Measurements from ENCODE around the gene MED12. TPM values are rescaled to one million over a fixed set of nuclear protein-coding genes. Genes with fewer than 3 reads are reported as not detected.

Gene MED12
- total and polyA plus RNA-seq, 10 of the 15 experiments (the other 5 are each of a cell fraction or from before 2014, with no cell fraction given): 0.68 to 28.5 (median 13.7) TPM

DNA sequence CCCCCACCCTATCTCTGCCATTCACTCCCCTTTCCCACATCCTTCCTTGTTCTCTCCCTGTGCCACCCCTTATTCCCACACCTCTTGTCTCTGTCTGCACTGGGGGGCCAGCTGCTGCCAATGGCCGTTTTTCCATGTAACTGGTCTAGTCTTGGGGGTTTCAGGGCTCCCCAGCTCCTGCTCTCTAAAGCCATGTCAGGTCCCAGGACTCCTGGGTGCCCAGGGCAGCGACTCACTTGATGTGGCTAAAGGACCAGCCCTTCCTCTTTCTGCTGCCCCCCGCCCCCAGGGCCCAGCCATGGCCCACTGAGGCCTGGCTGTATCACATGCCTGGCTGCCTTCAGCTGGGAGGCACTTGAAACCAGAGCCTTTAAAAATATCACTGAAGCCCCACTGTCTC is 36.2 kb downstream of the MED12 start (continued):
- TF ChIP-seq, protein P1, sequence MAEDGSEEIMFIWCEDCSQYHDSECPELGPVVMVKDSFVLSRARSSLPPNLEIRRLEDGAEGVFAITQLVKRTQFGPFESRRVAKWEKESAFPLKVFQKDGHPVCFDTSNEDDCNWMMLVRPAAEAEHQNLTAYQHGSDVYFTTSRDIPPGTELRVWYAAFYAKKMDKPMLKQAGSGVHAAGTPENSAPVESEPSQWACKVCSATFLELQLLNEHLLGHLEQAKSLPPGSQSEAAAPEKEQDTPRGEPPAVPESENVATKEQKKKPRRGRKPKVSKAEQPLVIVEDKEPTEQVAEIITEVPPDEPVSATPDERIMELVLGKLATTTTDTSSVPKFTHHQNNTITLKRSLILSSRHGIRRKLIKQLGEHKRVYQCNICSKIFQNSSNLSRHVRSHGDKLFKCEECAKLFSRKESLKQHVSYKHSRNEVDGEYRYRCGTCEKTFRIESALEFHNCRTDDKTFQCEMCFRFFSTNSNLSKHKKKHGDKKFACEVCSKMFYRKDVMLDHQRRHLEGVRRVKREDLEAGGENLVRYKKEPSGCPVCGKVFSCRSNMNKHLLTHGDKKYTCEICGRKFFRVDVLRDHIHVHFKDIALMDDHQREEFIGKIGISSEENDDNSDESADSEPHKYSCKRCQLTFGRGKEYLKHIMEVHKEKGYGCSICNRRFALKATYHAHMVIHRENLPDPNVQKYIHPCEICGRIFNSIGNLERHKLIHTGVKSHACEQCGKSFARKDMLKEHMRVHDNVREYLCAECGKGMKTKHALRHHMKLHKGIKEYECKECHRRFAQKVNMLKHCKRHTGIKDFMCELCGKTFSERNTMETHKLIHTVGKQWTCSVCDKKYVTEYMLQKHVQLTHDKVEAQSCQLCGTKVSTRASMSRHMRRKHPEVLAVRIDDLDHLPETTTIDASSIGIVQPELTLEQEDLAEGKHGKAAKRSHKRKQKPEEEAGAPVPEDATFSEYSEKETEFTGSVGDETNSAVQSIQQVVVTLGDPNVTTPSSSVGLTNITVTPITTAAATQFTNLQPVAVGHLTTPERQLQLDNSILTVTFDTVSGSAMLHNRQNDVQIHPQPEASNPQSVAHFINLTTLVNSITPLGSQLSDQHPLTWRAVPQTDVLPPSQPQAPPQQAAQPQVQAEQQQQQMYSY (CRISPR knock-in tag; IDR thresholded peaks at IDR 0.05): no peak
- TF ChIP-seq, protein P2, sequence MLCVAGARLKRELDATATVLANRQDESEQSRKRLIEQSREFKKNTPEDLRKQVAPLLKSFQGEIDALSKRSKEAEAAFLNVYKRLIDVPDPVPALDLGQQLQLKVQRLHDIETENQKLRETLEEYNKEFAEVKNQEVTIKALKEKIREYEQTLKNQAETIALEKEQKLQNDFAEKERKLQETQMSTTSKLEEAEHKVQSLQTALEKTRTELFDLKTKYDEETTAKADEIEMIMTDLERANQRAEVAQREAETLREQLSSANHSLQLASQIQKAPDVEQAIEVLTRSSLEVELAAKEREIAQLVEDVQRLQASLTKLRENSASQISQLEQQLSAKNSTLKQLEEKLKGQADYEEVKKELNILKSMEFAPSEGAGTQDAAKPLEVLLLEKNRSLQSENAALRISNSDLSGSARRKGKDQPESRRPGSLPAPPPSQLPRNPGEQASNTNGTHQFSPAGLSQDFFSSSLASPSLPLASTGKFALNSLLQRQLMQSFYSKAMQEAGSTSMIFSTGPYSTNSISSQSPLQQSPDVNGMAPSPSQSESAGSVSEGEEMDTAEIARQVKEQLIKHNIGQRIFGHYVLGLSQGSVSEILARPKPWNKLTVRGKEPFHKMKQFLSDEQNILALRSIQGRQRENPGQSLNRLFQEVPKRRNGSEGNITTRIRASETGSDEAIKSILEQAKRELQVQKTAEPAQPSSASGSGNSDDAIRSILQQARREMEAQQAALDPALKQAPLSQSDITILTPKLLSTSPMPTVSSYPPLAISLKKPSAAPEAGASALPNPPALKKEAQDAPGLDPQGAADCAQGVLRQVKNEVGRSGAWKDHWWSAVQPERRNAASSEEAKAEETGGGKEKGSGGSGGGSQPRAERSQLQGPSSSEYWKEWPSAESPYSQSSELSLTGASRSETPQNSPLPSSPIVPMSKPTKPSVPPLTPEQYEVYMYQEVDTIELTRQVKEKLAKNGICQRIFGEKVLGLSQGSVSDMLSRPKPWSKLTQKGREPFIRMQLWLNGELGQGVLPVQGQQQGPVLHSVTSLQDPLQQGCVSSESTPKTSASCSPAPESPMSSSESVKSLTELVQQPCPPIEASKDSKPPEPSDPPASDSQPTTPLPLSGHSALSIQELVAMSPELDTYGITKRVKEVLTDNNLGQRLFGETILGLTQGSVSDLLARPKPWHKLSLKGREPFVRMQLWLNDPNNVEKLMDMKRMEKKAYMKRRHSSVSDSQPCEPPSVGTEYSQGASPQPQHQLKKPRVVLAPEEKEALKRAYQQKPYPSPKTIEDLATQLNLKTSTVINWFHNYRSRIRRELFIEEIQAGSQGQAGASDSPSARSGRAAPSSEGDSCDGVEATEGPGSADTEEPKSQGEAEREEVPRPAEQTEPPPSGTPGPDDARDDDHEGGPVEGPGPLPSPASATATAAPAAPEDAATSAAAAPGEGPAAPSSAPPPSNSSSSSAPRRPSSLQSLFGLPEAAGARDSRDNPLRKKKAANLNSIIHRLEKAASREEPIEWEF (IDR thresholded peaks at IDR 0.05; ENCODE audit: insufficient replicate concordance, low read depth, low read length): no peak

DNA sequence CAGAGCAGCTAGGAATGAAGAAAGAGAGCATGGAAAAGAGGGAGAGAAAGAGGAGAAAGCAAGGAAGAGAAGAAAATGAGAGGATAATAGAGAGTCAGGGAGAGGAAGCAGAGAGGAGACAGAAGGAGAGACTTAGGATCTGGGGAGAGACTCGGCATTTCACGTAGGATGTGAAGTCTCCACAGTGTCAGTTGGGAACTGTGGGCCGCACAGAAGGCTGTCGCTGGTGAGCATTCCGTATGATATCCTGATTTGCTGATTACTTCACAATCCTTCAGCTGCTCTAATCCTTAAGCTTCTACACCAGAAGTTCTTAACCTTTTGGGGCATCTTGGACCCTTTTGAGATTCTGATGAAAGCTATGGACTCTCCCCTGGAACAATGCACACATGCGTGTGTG is 40.2 kb downstream of the MED12 start:
- Histone ChIP-seq H3K27ac (ENCODE audit: control insufficient read depth, insufficient read depth) (no peak overlapping the region), H3K36me3 (ENCODE audit: control insufficient read depth in 2 of 2, insufficient read depth in 2 of 2, low read length in 1 of 2) (no peaks in the 10 kb centered on the region; a peak in 2 of 4 replicates), H3K79me2 (ENCODE audit: control insufficient read depth, insufficient read depth, low read length) (no peaks in the 10 kb centered on the region), H3K4me3 (no peak overlapping the region), H4K20me1 (ENCODE audit: control insufficient read depth, insufficient read depth) (no peaks in the 10 kb centered on the region), H2AFZ (ENCODE audit: control insufficient read depth, low read depth, low read length) (no peak overlapping the region), H3K4me2 (ENCODE audit: control insufficient read depth, insufficient read depth) (no peak overlapping the region), H3K9ac (ENCODE audit: control insufficient read depth, insufficient read depth, low read length) (no peak overlapping the region), H3K4me1 (ENCODE audit: control insufficient read depth, insufficient read depth, low read length) (no peaks in the 10 kb centered on the region), H3K27me3 (replicated peaks in 1 of 2; ENCODE audit: control insufficient read depth in 2 of 2, insufficient read depth in 2 of 2, low read length in 1 of 2) (no peaks in the 10 kb centered on the region), H3K9me3 (replicated peaks; ENCODE audit: control insufficient read depth, insufficient read depth, low read length) (no peaks in the 10 kb centered on the region)
- no peak for DNase-seq (ENCODE audit: low read depth, low spot score)
- no peak for ATAC-seq
- WGBS (ENCODE audit: insufficient coverage, insufficient replicate concordance, low lambda C conversion rate, missing lambda C conversion rate): 84% methylated on average over 6 of the region's 6 CpGs
- ChIA-PET POLR2A (no interaction called here), RAD21 (ENCODE audit: unreplicated experiment) (no interaction called here), SMC1A (ENCODE audit: uncharacterized antibody, unreplicated experiment) (no interaction called here), CTCF (no interaction called here)
- intact Hi-C loops (cut with micrococcal nuclease; ENCODE audit: unreplicated experiment) (no loop called here), in situ Hi-C loops (cut with MboI) (no loop called here)
- no peak for FAIRE-seq
- no TSS peak for BruUV-seq (replicated peaks)
- TF ChIP-seq CBX5 (IDR thresholded peaks at IDR 0.05; ENCODE audit: low read depth) (no peak), SMAD1 (IDR thresholded peaks at IDR 0.05; ENCODE audit: low read depth, partially characterized antibody) (no peak), CHD1 (IDR thresholded peaks at IDR 0.05; ENCODE audit: low read depth, low read length) (no peak), JUND (IDR thresholded peaks at IDR 0.05; ENCODE audit: low read depth, low read length) (no peak)
- TF ChIP-seq, protein P3, sequence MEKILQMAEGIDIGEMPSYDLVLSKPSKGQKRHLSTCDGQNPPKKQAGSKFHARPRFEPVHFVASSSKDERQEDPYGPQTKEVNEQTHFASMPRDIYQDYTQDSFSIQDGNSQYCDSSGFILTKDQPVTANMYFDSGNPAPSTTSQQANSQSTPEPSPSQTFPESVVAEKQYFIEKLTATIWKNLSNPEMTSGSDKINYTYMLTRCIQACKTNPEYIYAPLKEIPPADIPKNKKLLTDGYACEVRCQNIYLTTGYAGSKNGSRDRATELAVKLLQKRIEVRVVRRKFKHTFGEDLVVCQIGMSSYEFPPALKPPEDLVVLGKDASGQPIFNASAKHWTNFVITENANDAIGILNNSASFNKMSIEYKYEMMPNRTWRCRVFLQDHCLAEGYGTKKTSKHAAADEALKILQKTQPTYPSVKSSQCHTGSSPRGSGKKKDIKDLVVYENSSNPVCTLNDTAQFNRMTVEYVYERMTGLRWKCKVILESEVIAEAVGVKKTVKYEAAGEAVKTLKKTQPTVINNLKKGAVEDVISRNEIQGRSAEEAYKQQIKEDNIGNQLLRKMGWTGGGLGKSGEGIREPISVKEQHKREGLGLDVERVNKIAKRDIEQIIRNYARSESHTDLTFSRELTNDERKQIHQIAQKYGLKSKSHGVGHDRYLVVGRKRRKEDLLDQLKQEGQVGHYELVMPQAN (conservative IDR thresholded peaks at IDR 0.05): no peak
- TF ChIP-seq, protein P4, sequence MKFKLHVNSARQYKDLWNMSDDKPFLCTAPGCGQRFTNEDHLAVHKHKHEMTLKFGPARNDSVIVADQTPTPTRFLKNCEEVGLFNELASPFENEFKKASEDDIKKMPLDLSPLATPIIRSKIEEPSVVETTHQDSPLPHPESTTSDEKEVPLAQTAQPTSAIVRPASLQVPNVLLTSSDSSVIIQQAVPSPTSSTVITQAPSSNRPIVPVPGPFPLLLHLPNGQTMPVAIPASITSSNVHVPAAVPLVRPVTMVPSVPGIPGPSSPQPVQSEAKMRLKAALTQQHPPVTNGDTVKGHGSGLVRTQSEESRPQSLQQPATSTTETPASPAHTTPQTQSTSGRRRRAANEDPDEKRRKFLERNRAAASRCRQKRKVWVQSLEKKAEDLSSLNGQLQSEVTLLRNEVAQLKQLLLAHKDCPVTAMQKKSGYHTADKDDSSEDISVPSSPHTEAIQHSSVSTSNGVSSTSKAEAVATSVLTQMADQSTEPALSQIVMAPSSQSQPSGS (IDR thresholded peaks at IDR 0.05; ENCODE audit: low read length): no peak
